Stimulated activated CD4-positive, alpha-beta T cell treated with anti-CD3 and anti-CD28 coated beads, Interleukin-1b, Interleukin-23, amount 100 ng/mL, for 4 hours (primary cell): ENCODE data around the gene GSTO2.
A peak's percentile ranks its signal among the peaks of the same experiment; 100 is the strongest.

ENCODE experiments used
- DNase-seq, 2 donors: peaks; one replicate each; pipeline ENCODE4 v3.0.0-alpha.2; 2020; ENCODE audit warnings: low read depth in 2 of 2

The GSTO2 gene

DNA sequence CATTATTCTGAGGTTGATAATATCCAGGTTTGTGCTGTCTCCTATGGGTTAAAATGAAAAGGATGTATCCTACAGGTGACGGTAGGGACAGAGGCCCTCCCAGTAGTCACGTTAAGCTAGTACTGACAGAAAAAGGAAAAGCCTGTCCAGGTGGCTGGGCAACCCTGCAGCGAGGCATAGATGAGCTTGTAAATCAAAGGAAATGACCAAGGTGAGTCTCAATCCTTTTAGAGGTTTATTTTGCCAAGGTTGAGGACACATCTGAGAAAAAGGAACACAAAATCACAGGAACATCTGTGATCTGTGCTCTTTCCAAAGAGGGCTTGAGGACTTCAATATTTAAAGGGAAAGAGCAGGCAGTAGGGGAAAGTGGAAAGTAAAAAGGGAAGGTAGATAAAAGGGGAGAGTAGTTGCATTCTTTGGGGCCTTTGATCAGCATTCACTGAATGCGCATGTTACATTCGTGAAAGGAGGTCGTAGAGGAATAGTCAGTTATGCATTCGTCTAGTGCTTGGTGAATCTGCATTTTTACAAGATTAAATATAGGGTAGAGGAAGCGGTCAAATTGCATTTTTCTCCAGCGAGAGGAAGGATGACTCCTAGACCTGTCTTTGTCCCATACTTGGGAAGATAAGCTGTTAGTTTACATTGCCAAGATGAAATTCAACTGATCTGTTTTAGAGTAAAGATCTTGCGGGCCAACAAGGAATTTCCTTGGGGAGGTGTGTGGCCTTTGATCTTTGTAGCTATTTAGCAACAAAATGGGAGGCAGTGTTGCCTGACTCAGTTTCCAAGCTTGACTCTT, 15.2 kb upstream of the GSTO2 start:
- no peak for DNase-seq

DNA sequence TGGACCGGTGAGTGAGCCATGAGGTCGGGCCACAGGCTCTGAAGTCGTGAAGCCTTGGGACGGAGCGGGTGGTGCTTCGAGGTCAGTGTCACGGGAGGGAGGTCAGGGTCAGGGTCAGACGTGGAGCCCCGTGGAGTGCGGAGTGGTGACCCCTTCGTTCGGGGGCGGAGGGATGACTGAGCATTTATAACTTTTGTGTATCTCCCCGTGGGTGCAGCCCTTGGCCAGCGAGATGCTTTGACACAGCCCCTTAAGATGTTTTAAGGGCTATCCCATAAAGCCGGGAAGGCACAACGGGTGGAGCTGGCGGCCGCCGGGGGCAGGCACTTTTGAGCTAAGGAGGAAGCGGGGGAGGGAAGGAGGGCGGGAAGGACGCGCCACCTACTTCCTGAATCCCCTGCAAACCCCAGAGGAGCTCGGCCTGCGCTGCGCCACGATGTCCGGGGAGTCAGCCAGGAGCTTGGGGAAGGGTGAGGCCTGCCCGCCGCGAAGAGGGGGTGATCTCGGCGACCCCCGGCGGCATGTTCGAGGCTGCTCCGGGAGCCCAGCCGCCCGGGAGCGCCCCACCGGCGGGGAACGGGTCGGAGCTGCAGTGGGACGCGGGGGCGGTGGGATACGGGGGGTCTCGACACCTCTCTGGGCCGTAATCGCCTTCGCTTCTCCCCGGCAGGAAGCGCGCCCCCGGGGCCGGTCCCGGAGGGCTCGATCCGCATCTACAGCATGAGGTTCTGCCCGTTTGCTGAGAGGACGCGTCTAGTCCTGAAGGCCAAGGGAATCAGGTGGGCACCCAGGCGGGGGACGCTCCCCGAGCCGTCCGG, 14.3 kb upstream of the GSTO2 start, which contains the start of gene GSTO1:
GSTO1 (plus strand) TSS at position 400 of the 818 bp plus-strand sequence; CDS start at position 437, 37 bp downstream.
- DNase-seq = peak in 1 of 2 donors; percentile 43

DNA sequence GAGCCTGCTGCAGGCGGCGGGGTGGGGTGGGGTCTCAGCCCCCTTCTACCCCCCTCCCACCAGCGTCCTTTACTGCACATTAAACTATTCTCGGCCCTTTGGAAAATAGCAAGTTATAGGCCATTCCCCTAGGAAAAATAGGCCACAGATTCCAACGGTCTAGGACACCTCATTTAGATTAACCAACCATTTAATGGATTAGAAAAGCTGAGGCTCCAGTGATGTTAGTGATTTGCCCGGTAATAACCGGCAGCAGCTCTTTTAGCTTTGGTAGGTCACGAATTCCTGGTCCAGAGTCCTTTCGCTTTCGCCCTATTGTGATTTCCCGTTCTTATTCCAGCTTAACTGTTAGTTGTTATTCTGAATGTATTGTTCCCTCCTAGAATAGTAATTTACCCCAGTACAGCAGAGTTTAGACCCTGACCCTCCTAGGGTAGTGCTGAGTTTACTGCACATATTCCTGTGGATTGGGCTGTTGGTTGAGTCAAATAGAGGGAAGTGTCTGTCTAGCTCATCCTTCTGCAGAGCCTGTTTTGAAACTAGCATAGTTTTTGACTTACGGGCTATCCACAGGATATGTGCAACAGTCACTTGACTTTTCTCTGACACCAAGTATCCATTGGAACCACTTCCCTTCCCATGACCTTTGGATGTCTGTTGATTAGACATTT, 13.5 kb upstream of the GSTO2 start:
- DNase-seq = no peak

DNA sequence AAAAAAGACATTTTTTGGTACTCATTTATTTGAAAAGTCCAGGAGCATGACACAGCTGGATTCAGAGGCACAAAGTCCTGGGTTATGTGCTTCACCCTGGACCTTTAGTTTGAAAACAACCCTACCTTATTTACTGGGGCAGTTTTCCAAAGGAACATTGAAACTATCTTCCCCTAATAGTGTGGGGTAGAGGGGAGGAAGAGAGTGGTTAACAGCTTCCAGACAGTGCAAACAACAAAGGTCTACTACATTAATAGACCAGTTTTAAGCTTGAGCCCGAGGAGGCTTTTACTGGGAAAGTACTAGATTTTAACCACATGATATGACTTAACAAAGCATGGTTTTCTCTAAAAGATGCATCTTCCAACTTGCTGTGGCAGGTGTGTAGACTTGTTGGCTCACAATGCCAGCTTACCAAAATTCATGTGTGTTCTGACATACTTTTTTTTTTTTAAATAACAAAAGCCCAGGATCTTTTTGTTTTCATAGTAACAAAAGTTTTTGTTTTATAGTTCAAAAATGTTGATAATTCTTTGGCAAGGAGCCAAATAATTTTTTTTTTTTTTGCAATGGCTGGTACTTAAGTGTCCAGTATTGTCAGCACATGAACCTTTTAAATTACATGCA, 12.5 kb upstream of the GSTO2 start:
- DNase-seq = no peak

DNA sequence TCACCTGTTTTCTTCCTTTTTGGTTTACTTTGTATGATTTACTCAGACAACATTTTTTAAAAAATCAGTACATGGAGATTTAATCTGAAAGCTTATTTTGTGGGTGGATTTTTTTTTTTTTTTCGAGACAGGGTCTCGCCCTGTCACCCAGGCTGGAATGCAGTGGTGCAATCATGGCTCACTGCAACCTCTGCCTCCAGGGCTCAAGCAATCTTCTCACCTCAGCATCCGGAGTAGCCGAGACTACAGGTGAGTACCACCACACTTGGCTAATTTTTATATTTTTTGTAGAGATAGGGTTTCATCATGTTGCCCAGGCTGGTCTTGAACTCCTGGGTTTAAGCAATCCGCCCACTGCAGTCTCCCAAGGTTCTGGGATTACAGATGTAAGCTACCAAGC, 11.7 kb upstream of the GSTO2 start:
- no peak for DNase-seq

DNA sequence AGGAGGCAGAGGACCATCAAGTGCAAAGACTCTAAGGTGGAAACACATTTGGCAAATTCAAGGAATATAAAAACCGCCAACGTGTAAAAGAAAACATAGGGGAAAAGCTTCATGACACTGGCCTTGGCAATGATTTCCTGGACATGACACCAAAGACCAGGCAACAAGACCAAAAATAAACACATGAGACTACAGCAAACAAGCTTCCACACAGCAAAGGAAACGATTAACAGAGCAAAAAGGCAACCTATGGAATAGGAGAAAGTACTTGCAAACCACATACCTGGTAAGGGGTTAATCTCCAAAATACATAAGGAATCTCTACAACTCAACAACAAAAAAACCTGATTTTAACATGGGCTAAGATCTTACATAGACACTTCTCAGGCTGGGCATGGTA, 10.8 kb upstream of the GSTO2 start:
- DNase-seq = no peak

DNA sequence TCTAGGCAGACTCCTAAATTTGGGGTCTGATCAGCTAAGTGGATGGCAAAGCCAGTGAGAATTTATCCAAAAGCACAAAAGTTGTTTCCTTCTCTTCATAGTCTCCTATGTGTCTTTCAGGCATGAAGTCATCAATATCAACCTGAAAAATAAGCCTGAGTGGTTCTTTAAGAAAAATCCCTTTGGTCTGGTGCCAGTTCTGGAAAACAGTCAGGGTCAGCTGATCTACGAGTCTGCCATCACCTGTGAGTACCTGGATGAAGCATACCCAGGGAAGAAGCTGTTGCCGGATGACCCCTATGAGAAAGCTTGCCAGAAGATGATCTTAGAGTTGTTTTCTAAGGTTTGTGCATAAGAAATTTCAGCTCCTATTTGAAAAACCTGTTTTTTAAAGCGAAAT, 9.5 kb upstream of the GSTO2 start:
- DNase-seq = no peak

DNA sequence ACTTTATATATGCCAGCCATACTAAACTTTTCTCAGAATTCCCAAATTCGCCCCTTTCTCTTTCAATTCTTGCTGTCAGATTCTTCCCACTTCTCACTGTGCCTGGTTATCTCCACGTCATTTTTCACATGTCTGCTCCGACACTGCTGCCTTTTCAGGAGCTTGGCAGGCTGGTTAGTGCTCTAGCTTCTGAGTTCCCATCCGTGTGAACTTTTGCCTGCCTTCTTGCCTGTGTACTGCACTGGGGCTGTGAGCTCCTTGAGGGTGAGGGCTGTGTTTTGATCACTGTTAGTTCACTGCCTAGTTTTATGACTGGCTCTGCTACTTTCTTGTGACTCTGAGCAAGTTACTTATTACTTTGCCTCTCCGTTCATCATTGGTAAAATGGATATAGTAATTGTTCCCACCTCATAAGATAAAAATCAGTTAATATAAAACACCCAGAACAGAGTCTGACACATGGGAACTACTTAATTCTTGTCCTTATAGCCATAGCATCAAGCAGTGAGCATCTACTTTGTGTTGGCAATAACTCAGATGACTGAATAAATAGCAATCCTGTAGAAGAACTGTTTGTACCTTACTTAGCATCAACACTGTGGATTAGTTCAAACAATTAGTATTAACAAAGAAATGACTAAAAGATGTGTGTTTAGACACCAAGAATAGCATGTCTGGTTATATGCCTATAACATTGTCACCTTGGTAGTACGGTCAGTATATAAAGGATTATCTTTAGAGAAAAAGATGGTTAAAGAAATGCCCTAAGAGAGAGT, 8.8 kb upstream of the GSTO2 start:
- no peak for DNase-seq

DNA sequence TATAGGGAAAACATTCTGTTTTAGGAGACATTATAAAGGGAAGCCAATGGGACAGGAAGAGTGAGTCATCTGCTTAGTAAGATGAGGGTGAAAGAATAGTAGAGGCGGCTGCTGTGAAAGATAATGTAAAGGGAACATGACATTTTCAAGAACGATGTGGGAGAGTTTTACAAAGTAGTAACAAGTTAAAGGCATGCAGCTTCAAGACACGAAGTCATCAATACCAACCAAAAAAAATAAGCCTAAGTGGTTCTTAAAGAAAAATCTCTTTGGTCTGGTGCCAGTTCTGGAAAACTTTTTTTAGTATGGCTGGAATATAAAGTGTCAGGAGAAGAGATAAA, 8.2 kb upstream of the GSTO2 start:
- no peak for DNase-seq

DNA sequence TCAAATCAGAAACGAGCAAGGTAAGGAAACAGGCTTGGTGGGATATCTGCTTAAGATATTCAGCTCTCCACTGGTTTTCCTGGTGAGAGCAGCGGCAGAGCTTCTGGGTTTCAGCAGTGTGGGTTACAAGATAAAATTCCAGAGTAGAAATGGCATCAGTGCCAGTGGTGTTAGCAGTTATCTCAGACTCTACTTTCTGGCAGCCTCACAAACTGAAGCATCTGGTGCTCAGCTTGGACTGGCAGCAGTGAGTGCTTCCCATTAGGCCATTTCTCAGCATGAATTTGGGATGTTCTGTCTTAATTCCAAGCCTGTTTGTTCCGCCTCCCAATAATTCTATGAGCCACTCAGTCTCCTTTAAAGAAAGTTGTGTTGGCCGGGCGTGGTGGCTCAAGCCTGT, 6.9 kb upstream of the GSTO2 start:
- no peak for DNase-seq

DNA sequence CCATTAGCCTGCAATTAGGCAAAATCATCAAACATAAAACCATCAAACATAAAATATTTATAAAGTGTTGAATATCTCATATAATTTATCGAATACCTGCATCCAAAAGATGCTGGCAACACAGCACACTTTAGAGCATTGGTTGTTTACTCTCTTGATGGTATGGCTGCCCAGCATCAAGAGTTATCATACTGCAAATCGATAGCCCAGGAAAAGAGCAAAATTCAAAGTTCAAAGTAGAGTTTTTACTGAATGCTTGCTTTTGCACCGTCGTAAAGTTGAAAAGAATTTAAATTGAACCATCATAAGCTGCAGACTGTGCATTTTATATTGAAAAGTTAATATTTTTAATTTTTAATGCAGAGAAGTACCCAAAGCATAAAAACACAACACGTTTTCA, 4.2 kb upstream of the GSTO2 start:
- no peak for DNase-seq

DNA sequence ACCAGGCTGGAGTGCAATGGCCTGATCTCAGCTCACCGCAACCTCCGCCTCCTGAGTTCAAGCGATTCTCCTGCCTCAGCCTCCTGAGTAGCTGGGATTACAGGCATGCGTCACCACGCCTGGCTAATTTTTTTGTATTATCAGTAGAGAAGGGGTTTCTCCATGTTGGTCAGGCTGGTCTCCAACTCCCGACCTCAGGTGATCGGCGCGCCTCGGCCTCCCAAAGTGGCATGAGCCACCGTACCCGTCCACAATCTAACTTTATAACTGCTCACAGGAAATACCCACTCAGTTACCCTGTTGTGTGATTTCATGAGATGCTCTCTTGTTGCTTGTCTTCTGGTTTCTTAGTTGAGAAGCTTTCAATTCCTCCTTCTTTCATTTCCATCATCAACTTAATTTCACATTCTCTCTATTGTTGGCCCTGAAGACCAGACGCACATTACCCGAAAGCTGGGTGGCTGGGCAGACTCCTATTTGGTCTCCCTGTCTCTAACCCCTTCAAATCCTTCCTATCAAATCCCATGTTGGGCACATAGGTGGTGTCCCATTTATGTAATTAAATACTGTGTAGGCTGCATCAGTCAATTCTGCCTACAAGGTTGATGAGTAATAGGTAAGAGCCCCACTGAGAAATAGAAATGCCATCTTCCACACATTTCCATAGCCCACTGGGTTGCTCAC, 1.1 kb upstream of the GSTO2 start:
- no peak for DNase-seq

DNA sequence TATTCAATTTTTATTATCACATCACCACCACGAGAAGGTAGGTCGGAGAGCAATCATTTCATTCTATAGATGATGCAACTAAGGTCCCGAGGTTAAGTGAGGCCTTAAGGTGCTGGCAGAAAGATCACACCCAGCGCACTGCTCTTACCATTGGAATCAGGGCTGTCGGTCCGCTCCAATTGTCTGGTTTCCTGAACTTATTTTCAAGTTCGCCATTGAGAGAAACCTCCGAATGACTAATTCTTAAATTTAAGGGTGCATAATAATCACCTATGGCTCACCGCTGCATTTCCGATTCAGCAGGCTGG, 625 bp upstream of the GSTO2 start:
- DNase-seq = no peak

DNA sequence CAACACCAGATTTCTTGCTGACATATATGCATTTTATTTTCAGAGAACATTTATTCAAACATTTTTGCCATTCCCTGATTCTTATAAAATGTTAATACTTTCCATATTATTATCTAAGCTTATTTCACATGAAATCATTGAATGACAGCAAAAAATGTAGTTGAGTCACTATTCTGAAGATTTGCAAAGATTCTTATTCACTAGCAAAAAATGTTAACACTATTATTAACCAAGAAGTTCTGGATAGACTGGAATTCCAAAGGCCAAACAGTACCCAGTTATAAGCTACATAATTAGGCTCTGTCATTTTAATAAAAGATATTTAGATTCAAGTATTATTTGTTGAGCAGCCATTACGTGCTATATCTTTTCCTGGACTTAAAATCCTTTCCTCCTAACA, 4.3 kb downstream of the GSTO2 start:
- no peak for DNase-seq

DNA sequence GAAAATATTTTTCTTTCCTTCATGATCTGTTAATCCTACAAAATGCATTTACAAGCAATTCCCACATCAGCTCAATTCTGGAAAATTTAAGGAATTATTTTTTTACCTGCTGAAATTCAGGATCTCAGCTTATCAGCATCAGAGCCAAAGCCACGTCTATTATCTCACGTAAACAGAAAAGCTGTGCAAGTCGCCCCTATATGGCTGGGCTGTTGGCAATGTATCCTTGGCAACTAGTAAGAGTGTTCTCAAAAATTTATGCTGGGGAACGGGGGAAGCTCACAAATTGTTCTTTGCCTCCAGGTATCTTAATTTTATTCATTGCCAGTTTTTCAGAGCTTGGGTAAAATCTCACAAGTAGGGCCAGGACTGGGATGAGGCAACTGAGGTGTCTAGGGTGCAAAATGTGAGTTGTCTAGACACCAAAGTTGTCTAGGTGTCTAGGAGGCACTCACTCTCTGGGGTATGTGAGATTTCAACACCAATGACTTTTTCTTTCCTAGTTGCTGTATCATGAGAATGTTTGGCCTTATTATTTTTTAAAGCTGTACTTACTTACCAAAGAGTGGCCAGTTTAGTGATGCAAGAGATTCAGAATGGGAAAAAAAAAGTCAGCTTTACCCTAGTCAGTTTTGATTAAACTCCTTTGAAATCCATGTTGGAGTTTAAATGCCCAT, 5.1 kb downstream of the GSTO2 start:
- DNase-seq = no peak

DNA sequence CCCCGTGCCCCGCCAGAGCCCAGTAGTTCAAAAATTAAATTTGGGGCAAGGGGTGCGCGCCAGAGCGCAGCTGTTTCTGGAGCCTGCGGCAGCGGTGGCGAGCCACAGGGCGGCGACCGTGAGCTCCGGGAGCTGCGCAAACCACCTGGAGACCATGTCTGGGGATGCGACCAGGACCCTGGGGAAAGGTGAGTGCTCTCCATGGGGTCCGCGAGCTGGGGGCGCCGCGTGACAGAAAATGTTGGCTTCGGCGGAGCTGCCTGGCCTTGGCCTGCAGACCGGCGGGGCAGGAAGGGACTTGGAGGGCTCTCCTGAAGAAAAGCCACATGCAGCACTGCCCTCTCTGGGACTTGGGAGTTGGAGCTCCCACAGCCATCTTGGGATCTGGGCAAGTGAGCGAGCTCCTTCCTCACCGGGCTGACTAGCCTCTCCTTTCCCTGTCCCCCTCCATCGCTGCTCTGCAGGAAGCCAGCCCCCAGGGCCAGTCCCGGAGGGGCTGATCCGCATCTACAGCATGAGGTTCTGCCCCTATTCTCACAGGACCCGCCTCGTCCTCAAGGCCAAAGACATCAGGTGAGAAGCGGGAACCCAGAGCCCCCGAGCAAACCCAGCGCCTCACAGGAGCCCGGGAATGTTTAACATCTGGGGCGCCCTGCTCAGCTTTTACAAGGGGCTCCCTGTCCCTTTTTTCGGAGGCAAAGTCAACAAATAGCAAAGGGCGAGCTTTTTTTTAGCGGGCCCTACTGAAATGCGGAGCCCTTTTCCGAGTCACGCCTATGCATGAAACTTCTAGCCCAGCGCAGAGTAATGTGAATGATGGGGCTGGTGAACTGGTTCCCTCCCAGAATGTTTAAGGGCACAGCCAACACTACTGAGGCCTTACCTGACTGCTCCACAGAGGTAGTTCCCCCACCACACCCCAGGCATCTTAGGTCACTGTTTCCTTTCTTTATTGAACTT, 6.1 kb downstream of the GSTO2 start:
- DNase-seq = peak in 1 of 2 donors; percentile 47

DNA sequence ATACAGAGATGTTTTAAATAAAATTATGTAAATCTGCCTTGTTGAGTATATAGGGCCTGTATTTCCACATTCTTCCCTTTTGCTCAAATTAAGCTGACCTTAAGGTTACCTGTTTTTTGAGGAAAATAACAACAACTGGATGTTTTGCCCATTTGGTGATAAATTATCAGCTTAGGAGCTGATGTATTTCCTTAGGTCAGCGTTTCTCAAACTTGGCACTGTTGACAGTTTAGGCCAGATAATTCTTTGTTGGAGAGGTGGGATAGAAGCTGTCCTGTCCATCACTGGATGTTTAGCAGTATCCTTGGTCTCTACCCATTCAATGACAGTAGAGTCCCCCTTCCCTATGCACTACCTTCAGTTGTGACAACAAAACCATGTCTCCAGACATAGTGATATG, 7.2 kb downstream of the GSTO2 start:
- no peak for DNase-seq

DNA sequence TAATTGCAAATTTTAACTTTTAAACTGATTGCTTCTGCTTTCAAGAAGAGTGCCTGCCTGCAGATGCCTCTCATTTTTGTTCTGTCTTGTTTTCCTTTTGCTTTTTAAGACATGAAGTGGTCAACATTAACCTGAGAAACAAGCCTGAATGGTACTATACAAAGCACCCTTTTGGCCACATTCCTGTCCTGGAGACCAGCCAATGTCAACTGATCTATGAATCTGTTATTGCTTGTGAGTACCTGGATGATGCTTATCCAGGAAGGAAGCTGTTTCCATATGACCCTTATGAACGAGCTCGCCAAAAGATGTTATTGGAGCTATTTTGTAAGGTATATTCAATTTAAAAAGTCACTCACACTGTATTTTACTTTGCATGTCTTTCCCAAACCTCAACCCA, 8.8 kb downstream of the GSTO2 start:
- no peak for DNase-seq

DNA sequence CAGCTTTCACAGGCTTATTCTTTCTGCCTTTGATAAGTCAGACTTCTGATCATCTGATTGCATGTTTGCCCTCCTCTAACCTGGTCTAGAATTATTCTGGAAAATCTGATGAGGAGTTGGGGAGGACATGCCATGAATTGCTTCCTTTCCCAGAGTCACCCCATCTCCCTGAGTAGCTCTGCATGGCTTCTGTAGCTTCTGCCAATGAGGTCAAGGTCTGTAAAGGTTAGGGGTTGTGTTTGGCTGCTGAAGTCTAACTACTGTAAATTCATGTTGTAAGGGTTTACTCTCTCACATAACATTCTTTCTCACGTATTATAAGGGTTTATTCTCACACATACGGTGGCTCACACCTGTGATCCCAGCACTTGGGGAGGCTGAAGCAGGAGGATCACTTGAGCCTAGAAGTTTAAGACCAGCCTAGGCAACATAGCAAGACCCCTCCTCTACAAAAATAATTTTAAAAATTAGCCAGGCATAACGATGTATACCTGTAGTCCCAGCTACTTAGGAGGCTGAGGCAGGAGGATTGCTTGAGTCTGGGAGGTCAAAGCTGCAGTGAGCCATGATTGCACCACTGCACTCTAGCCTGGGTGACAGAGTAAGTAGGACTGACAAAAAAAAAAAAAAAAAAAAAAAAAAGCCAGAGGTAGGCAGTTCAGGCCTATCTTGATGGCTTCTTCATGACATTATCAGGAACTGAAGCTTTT, 10.7 kb downstream of the GSTO2 start:
- no peak for DNase-seq
